ENCODE data around the gene ATP2A3.

Gene ATP2A3

DNA sequence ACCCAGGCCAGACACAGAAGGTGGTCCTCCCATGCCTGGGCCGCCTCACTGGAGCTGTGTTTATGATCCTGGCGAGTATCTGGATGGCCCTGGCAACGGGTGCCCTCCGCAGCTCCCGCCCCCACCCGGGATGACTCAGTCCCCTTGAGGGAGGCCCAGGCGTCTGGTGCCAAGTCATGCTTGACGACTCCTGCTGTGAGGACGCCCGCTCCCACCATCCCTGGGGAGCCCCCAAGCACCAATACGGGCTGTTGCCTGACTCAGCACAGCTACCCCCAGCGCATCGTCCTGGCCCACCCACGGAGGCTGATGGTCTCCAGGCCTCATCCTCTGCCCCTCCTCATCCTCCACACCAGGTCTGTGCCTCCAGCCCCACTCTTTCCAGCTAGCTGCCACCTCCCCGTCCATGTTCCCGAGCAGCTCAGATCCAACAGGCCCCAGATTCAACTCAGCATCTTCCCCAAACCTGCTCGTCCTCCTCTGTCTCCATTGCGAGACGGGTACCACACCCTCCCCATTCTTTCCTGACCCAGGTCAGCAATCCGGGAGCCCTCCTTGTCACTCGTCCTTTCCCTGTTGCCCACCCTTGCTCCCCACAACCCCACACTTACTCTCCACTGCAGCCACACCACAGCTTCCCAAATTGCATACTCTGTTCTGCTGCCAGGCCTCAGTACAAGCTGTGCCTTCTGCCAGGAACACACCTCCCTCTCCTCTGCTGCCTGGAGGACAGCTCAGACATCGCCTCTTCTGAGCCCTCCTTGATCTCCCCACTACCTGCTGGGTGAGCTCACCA, 74.0 kb downstream of the ATP2A3 start:
- DNase-seq (ENCODE audit: low read depth), result peak; percentile 24

DNA sequence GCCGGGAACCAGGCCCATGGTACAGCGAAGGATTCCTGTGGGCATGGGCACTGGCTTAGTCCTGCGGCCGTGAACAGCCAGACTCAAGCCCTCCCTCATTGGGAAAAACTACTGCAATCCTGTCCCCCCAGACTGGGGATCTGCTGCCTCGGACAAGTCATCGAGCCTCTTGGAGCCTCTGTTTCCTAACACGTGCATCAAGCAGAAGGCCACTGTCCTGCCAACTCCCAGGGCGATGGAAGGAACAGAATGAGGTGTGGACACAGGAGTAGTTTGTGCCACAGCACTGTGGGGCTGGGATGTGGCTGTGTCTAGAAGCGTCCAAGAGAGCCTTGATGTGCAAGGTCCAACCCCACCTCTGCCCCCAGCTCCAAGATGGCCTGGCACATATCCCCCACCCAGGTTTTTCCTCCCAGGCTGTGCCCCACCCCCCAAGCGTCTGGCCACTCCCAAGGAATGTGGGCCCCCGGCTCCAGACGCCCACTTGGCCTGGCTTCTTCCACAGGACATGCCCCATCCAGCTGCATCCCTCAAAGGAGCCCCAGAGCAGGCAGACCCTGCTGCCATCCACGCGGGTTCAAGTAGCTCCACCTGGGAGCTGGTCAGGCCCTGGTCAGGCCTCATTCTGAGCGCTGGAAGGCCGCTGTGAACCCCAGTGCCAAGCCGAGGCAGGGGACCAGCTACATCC, 74.8 kb downstream of the ATP2A3 start:
- no peak for DNase-seq (ENCODE audit: low read depth)

DNA sequence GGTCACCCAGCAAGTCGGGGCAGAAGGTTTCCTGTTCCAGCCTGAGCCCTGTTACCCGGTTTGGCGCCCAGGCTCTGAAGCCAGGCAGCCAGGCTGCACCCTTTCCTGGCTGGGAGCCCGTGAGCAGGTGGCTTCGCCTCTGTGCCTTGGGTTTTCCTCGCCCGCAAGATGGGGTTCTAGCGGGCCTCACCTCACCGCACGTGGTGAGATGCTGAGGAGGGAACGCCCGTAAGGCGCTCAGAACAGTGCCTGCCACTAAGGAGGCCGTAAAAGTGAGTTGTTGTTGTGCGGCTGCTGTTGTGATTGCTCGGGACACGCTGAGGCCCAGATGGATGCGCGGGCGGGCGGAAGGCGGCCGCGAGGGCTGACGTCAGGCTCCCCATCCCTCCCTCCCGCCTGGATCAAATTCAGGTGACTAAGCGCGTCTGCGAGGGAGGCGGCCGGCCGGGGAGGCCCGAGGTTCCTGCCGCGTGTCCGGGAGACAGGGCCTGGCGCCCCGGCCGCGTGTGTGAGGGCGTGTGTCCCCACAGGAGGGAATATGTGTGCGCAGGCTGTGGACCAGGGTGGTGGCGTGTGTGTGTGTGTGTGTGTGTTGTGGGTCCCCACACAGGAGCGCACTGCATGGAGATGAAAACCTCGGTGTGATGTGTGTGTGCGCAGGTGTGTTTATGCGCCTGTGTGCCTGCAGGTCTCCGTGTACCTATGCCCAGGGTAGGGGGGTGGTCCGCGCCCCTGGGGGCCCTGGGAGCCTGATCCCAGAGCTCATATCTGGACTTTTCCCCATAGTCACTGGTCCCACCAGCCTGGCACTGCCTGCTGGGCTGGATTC, 75.7 kb downstream of the ATP2A3 start:
- DNase-seq (ENCODE audit: low read depth), result no peak

DNA sequence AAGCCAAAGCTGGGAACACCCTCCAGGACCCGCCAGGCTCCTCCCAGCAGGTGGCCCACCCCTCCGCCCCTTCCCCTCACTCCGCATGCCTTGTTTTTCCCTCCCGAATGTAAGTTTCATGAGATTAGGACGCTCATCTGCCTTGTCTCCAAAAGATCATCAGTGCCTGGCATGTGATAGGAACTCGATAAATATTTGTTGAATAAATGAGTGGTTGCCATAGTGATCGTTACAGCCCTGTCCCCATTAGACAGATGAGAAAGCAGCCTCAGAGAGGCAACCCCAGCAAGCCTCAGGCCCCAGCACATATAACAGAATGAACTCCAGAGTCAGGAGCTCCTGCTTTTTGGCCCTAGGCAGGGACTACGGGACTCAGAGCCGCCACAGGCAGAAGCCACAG, 76.4 kb downstream of the ATP2A3 start:
- no peak for DNase-seq (ENCODE audit: low read depth)

DNA sequence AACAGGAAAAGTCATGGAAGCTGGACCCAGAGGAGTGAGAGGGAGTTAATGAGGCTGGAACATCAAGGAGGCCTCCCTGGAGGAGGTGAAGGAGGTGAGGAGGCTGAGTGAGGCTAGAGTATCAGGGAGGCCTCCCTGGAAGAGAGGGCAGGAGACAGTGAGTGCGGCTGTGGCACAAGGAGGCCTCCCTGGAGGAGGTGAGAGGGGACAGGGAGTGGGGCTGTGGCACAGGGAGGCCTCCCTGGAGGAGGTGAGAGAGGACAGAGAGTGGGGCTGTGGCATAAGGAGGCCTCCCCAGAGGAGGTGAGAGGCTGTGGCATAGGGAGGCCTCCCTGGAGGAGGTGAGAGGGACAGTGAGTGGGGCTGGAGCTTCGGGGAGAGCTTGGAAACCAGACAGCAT, 76.8 kb downstream of the ATP2A3 start:
- no peak for DNase-seq (ENCODE audit: low read depth)

DNA sequence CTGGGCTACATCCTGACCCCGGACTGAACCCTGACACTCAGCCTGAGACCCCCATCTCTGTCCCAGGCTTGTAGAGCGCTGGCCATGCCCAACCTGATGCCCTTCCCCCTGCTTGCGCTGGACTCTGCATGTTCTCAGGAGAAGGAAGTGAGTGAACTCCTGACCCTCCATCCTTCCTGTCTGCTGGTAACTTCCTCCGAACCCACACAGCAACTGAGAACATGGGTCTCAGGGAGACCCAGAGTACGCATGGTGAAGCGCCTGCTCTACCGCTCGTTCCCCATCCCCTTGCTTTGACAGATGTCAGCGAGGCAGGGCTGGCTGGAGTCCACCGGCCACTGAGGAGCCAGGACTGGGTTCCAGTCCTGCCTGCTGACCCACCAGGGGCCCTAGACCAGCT, 77.5 kb downstream of the ATP2A3 start:
- no peak for DNase-seq (ENCODE audit: low read depth)

DNA sequence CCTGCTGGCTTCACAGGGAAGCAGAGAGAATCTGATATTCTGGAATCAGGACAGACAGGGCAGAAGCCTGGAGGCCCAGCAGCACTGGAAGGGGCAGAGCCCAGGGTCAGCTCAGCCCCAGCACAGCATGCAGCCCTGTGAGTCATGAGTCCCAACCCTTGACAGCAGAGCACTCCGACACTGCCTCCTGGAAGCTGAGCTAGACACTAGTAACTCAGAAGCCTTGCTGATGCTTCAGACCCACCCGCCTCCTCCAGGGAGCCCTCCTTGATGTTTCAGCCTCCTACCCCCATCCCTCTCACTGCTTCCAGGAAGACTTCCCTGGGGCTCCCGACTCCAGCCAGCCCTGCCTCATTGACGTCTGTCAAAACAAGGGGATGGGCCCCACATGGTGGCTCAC, 78.3 kb downstream of the ATP2A3 start:
- no peak for DNase-seq (ENCODE audit: low read depth)

DNA sequence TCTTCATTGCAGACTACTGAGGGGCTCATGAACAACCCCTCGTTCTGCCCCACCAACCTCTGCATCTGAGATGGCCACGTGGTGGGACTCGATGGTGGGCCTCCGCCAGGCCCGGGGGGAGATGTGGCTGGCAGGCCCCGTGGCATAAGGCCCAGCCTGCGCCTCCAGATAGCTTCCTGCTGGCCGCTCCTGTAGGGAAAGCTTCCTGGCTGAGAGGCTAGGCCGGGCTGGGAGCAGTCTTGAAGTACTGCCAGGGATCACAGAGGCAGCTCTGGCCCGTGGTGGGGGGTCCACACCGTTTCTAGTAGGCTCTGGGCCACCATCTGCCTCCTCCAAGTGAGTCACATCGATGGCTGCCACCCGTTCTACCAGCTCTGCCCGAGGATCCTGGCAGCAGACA, 79.0 kb downstream of the ATP2A3 start:
- no peak for DNase-seq (ENCODE audit: low read depth)

DNA sequence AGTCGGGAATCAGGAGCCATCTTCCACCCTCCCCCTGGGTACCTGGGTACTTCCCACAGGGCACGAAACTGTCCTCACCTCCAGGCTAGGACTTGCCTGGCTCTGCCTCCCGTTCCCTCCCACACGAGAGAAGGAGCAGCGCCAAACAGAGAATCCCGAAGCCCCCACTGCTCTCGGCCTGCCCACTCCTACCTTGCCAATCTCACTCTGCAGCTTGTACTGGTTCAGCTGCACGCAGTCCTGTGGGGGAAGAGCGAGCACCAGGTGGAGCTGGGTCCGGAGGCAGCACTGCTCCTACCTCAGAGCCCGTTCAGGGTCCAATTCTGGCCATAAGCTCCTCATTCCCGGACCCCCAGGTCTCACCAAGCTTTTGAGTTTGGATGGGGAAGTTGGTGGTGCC, 80.0 kb downstream of the ATP2A3 start:
- no peak for DNase-seq (ENCODE audit: low read depth)

DNA sequence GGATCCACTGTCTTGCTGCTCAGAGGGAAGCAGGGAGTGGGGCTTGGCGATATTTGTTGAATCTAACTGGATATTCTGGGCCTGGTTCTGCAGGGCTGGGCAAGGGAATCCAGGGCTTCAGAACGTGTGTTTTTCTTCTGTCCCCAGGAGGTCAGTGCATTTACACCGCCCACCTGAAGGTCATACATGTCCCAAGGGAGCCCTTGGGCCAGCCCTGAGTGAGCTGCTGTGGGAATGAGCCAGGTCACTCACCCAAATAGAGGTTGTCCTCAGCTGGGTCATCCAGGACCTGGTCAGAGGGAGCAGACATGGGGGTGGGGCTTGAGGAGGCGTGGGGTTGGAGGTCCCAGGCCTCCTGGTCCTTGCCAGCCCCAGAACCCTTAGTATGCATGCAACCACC, 82.0 kb downstream of the ATP2A3 start:
- no peak for DNase-seq (ENCODE audit: low read depth)

DNA sequence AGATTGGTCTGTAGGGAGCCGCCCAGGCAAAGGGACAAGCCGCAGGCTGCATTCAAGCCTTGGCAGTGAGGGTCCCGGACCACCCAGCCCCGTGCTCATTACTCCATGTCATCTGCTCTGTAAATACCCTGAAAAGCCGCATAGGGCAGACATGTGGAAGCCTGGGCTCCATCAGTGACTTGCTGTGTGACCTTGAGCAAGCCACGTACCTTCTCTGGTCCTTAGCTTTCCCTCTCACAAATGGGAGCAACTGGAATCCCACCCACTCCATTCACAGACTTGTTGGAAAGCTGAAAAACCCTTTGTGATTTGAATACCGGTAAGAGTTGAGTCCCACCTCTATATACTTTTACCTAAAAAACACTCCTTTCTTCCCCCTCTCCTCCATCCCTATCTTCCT, 83.3 kb downstream of the ATP2A3 start:
- no peak for DNase-seq (ENCODE audit: low read depth)

DNA sequence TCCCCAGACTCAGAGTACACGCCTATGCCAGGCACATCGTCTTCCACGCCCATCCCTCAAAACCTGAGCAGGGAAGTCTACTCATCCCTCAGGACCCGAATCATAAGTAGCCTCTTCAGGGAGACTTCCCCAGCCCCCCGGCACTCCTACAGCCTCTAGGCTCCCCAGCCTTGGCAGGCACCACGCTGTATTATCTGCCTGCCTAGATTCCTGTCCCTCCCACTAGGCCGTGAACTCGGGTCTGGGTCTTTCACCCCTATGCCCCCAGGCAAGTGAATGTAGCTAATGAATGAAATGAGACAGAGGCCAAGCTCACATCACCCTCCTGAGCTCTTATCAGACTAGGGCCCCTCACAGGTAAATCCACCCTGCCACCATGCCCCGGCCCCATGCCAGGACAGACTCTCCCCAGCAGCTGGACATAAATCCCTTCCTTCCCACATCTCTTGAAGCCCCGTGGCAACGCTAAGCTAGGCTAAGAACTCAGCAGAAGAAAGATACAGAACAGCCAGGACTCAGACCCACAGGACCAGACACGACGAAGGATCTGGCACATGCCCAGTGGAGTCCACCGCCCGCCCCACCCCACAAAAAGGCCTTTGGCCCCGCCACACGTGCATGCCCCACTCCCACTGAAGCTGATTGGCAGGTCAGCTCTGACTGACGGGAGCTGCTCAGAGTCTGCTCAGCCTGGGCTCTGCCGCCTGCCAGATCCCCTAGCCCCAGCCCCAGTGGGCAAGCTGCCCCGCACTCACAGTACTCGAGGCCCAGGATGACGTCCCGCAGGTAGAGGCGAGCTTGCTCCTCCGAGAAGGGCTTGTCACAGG, 84.4 kb downstream of the ATP2A3 start:
- DNase-seq (ENCODE audit: low read depth), result no peak

DNA sequence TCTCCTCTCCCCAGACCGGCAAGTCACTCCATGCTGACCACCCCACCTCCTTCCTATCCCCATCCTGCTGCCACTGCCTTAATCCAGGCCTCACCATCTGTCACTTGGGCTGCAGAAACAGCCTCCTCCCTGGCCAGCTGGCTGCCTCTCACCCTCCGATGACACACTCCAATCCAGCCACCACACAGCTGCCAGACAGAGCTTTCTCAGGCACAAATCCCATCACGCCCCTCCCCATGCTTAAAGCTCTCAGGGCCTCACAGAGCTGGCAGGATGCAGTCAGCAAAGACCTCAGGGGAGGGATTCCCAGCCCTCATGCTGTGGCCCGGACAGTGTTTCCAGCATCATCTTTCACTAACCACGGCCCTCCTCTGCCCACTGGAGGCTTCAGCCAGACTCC, 85.1 kb downstream of the ATP2A3 start:
- no peak for DNase-seq (ENCODE audit: low read depth)

DNA sequence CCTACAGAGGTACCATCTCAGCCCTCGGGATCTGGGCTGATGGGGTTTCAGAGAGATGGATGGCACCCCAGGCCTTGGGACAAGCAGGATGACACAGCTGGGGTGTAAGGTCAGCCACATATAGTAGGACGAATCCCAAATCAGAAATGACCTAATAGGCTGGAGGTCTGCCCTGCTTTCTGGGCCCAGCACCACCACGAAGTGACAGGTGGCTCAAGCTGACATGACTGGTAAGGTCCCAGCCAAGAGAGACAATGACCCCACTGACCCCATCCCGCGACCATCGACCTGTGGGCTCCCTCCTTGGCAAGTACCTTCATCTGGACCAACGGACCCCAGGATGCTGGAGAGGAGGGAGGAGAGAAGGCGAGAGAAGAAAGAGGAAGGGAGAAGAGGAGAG, 87.0 kb downstream of the ATP2A3 start:
- DNase-seq (ENCODE audit: low read depth), result no peak

DNA sequence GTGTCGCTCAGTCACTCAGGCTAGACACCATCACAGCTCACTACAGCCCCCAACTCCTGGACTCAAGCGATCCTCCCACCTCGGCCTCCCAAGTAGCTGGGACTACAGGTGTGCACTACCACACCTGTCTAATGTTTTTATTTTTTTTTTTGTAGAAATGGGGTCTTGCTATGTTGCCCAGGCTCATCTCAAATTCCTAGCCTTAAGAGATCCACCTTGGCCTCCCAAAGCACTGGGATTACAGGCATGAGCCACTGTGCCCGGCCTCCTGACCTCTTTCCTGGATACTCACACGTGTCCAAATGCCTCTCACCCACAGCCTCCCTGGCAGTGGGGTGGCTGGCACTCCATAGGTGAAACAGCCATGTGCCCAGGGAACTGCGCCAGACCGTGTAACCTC, 88.9 kb downstream of the ATP2A3 start:
- DNase-seq (ENCODE audit: low read depth), result no peak

Measured in stimulated activated CD4-positive, alpha-beta T cell treated with anti-CD3 and anti-CD28 coated beads, Interleukin-2, amount 100 ng/mL, for 4 hours (primary cell).